HG02642 (cell line): ENCODE data around the gene TRIM66.

ENCODE experiments used
- ATAC-seq: cut with Tn5 transposase; IDR thresholded peaks from one replicate; pipeline ENCODE4 v1.9.1; 2021; ENCODE audit warnings: mild to moderate bottlenecking; ENCODE audit not compliant: unreplicated experiment, poor library complexity

TRIM66 gene

GRCh38 chr11:8617063-8617462 lies 65.4 kb downstream of the TRIM66 start:
- no peak for ATAC-seq

GRCh38 chr11:8615291-8616032 lies 67.0 kb downstream of the TRIM66 start:
- ATAC-seq = no peak

GRCh38 chr11:8614497-8614896 lies 68.0 kb downstream of the TRIM66 start:
- no peak for ATAC-seq

- ATAC-seq = no peak
These were observed 69.4 kb downstream of the TRIM66 start for GRCh38 chr11:8613036-8613435.

- ATAC-seq = no peak
These were observed 69.9 kb downstream of the TRIM66 start for GRCh38 chr11:8612522-8612921.

GRCh38 chr11:8610532-8611116 lies 71.8 kb downstream of the TRIM66 start:
- no peak for ATAC-seq

GRCh38 chr11:8608652-8609051 lies 73.8 kb downstream of the TRIM66 start:
- ATAC-seq = no peak

GRCh38 chr11:8605971-8606563 lies 76.4 kb downstream of the TRIM66 start:
- no peak for ATAC-seq

GRCh38 chr11:8604078-8604723 lies 78.3 kb downstream of the TRIM66 start:
- ATAC-seq = peak; percentile 82

GRCh38 chr11:8603696-8604077 lies 78.8 kb downstream of the TRIM66 start:
- ATAC-seq = no peak

GRCh38 chr11:8601376-8602133 lies 80.9 kb downstream of the TRIM66 start:
- no peak for ATAC-seq

- ATAC-seq = no peak
These were observed 84.0 kb downstream of the TRIM66 start for GRCh38 chr11:8598506-8598905.

GRCh38 chr11:8597182-8597581 lies 85.3 kb downstream of the TRIM66 start:
- no peak for ATAC-seq

- no peak for ATAC-seq
These were observed 85.9 kb downstream of the TRIM66 start for GRCh38 chr11:8596504-8597046.

- ATAC-seq = peak; percentile 96
These were observed 88.2 kb downstream of the TRIM66 start, which contains the start of gene STK33 for GRCh38 chr11:8593935-8594909. Gene STK33, minus strand, starts transcription at chr11:8594228. Its CDS starts 119,323 bp downstream, at chr11:8474905.

GRCh38 chr11:8593455-8593854 lies 89.0 kb downstream of the TRIM66 start:
- peak; percentile 7 for ATAC-seq

- no peak for ATAC-seq
These were observed 94.5 kb downstream of the TRIM66 start for GRCh38 chr11:8587915-8588314.

- ATAC-seq = no peak
These were observed 95.7 kb downstream of the TRIM66 start for GRCh38 chr11:8586805-8587204.

GRCh38 chr11:8586184-8586583 lies 96.3 kb downstream of the TRIM66 start:
- no peak for ATAC-seq
